ENCODE measurements around the gene NAA35. TPM values are rescaled to one million over a fixed set of nuclear protein-coding genes. Genes with fewer than 3 reads are reported as not detected.

The NAA35 gene
- total RNA-seq, result 20.1 TPM

DNA sequence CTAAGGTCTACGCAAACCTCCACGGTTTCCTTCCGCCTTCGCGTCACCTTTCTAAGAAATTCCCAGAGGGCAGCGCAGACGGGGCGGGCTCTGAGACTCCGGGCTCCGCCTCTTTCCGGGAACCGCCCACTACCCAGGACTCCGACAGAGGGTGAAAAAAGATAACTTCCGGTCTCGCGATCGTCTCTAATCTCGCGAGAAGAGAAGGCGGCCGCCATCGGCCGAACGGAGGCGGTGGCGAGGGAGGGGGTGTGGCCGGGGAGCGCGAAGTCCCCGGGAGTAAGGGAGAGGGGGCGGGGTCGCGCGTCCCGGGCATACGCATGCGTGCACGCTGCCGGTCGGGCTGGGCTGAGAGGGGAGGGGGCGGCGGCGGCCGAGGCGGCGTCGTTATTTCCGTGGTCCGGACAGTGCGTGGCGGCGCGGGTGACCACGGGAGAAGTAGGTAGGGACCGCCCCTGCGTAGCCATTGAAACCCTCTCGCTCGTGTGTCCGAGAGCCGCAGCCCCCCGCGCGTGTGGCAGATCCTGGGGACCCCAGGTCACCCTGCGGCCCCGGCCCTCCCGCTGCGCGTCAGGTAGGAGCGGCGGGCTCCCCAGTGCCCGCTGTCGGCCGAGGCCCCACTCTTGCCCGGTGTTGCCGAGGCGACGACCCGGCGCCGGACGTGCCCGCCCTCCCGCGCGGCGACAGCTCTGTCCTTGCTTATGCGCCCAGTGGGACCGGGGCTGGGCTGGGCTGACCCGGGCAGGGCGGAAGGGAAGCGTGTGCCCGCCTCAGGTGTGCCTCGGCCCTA is at the start of gene NAA35:
TSS of gene NAA35 (plus strand) at position 315 of the 790 bp plus-strand sequence. CDS start 1,014 bp downstream, outside the sequence.
- Histone ChIP-seq H3K27ac (peak within 1 kb of the TSS; percentile 96), H3K4me3 (peak within 1 kb of the TSS; percentile 72 to 97), H3K9me3 (no peaks in the 10 kb centered on the region), H3K36me3 (no peaks in the 10 kb centered on the region), H3K4me1 (peaks cover 31% of the 10 kb centered on the region), H3K27me3 (no peaks in the 10 kb centered on the region)
- intact Hi-C loops (cut with DNase I), result no loop called here
- TF ChIP-seq, protein P1, sequence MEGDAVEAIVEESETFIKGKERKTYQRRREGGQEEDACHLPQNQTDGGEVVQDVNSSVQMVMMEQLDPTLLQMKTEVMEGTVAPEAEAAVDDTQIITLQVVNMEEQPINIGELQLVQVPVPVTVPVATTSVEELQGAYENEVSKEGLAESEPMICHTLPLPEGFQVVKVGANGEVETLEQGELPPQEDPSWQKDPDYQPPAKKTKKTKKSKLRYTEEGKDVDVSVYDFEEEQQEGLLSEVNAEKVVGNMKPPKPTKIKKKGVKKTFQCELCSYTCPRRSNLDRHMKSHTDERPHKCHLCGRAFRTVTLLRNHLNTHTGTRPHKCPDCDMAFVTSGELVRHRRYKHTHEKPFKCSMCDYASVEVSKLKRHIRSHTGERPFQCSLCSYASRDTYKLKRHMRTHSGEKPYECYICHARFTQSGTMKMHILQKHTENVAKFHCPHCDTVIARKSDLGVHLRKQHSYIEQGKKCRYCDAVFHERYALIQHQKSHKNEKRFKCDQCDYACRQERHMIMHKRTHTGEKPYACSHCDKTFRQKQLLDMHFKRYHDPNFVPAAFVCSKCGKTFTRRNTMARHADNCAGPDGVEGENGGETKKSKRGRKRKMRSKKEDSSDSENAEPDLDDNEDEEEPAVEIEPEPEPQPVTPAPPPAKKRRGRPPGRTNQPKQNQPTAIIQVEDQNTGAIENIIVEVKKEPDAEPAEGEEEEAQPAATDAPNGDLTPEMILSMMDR (IDR thresholded peaks at IDR 0.05), result no peak
- peak in 1 of 2 donors; percentile 41 for TF ChIP-seq POLR2A (IDR thresholded peaks at IDR 0.05)
- TF ChIP-seq POLR2AphosphoS5 (IDR thresholded peaks at IDR 0.05; ENCODE audit: insufficient read depth in 1 of 2, low read depth in 1 of 2), result peak; percentile 86 to 97
- peak; percentile 98 to 99 for DNase-seq (ENCODE audit: extremely low spot score in 2 of 2)

DNA sequence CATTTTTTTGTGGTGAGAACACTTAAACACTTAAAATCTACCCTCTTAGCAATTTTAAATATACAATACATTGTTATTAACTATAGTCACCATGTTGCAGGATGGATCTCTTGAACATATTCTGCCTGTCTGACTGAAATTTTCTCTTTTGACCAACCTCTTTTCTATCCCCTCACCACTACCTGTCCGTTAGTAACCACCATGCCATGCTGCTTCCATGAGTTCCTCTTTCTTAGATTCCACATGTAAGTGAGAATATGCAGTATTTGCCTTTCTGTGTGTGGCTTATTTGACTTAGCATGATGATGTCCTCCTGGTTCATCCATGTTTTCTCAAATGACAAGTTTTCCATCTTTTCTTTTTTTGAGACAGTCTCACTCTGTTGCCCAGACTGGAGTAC is 48.5 kb upstream of the NAA35 start:
- H3K27me3 ChIP-seq, result no peaks in the 10 kb centered on the region
- intact Hi-C loops (cut with DNase I), result no loop called here
- H3K4me3 ChIP-seq, result no peak overlapping the region
- TF ChIP-seq POLR2AphosphoS5 (IDR thresholded peaks at IDR 0.05; ENCODE audit: insufficient read depth in 1 of 2, low read depth in 1 of 2) (no peak), POLR2A (IDR thresholded peaks at IDR 0.05) (no peak)
- TF ChIP-seq, protein P1 (IDR thresholded peaks at IDR 0.05), result no peak
- H3K9me3 ChIP-seq, result no peaks in the 10 kb centered on the region
- H3K27ac ChIP-seq, result no peak overlapping the region
- DNase-seq (ENCODE audit: extremely low spot score in 2 of 2), result no peak
- no peaks in the 10 kb centered on the region for H3K36me3 ChIP-seq
- H3K4me1 ChIP-seq, result no peaks in the 10 kb centered on the region

DNA sequence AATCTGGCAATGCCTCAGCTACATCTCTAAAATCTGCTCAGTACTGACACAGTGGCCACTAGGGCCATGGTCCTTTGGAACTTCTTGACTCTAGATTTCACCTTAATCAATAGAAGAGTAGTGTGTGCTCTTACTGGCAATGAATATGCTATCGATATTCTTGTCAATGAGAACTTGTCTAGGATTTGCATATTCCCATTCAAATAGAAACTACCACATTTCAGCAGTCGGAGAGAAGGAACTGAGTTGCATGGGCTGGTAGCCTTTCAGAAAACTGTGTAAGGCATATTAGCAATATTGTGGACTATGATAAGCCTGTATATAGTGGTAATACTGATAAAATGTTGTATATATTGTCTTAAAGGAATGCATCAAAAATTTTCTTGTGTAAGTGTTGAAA is 45.3 kb upstream of the NAA35 start:
- TF ChIP-seq, protein P1 (IDR thresholded peaks at IDR 0.05), result no peak
- TF ChIP-seq POLR2AphosphoS5 (IDR thresholded peaks at IDR 0.05; ENCODE audit: insufficient read depth in 1 of 2, low read depth in 1 of 2) (no peak), POLR2A (IDR thresholded peaks at IDR 0.05) (no peak)
- Histone ChIP-seq H3K27ac (no peak overlapping the region), H3K9me3 (no peaks in the 10 kb centered on the region), H3K27me3 (no peaks in the 10 kb centered on the region), H3K4me1 (no peaks in the 10 kb centered on the region), H3K4me3 (no peak overlapping the region), H3K36me3 (no peaks in the 10 kb centered on the region)
- intact Hi-C loops (cut with DNase I), result no loop called here
- DNase-seq (ENCODE audit: extremely low spot score in 2 of 2), result no peak

DNA sequence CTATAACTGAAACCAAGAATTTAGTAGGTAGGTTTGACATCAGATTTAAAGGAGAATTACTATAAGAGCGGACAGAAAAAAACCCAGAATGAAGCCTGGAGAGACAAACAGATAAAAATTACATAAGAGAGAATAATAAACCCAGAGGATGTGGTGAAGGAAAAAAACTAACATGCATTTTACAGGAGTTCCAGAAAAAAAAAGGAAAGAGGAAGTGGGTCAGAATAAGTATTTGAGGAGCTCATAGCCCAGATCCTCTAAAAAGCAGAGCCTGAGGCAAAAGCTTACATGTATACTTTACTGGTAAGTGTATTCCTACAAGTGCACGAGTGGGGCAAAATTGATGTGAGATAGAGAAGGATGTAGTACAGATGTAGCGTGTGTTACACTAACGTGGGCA is 43.1 kb upstream of the NAA35 start:
- TF ChIP-seq POLR2A (IDR thresholded peaks at IDR 0.05) (no peak), POLR2AphosphoS5 (IDR thresholded peaks at IDR 0.05; ENCODE audit: insufficient read depth in 1 of 2, low read depth in 1 of 2) (no peak)
- TF ChIP-seq, protein P1 (IDR thresholded peaks at IDR 0.05), result no peak
- no peaks in the 10 kb centered on the region for H3K4me1 ChIP-seq
- no peak overlapping the region for H3K4me3 ChIP-seq
- H3K27me3 ChIP-seq, result no peaks in the 10 kb centered on the region
- no peak for DNase-seq (ENCODE audit: extremely low spot score in 2 of 2)
- intact Hi-C loops (cut with DNase I), result no loop called here
- no peaks in the 10 kb centered on the region for H3K36me3 ChIP-seq
- H3K27ac ChIP-seq, result no peak overlapping the region
- H3K9me3 ChIP-seq, result no peaks in the 10 kb centered on the region

DNA sequence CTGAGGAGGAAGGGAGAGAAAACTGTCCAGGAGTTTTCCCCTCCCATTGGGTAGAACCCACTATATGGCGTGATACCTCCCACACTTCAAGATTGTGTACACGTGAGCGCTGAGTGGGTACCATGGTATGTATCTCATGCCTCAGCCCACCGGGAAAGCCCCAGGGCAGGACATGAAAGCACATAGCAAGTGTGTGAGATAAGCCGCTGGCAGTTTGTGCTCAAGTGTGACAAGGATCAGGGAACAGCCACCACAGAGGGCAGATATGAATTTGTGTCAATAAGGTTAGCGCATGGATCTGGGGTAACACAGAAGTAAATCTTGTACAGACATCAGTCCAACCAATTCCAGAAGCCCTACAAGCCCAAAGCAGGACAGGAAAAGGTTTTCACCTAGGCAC is 42.6 kb upstream of the NAA35 start:
- no peaks in the 10 kb centered on the region for H3K27me3 ChIP-seq
- intact Hi-C loops (cut with DNase I), result no loop called here
- no peaks in the 10 kb centered on the region for H3K9me3 ChIP-seq
- TF ChIP-seq POLR2AphosphoS5 (IDR thresholded peaks at IDR 0.05; ENCODE audit: insufficient read depth in 1 of 2, low read depth in 1 of 2), result no peak
- TF ChIP-seq POLR2A (IDR thresholded peaks at IDR 0.05), result no peak
- TF ChIP-seq, protein P1 (IDR thresholded peaks at IDR 0.05), result no peak
- H3K4me3 ChIP-seq, result no peak overlapping the region
- no peaks in the 10 kb centered on the region for H3K36me3 ChIP-seq
- no peak for DNase-seq (ENCODE audit: extremely low spot score in 2 of 2)
- no peak overlapping the region for H3K27ac ChIP-seq
- no peaks in the 10 kb centered on the region for H3K4me1 ChIP-seq

Data from vagina (tissue), 2 donors.